ENCODE data around the gene SAE1. TPM values are rescaled to one million over a fixed set of nuclear protein-coding genes. Genes with fewer than 3 reads are reported as not detected.

Gene SAE1
- total and polyA plus RNA-seq, 12 donors = 11.9 to 60.2 (median 45.5) TPM

DNA sequence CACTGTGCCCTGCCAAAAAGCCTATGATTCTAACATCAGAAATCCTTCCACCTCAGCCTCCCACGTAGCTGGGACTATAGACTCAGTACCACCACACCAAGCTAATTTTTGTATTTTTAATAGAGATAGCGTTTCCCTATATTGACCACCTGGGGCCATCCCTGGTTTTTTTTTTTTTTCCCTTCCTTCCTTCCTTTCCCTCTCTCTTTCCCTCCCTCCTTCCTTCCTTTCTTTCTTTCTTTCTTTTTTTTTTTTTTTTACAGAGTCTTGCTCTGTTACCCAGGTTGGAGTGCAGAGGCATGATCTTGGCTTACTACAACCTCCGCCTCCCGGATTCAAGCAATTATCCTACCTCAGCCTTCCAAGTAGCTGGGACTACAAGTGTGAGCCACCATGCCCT, 1.1 kb upstream of the SAE1 start:
- no peak overlapping the region for H3K4me3 ChIP-seq
- no peaks in the 10 kb centered on the region for H3K27me3 ChIP-seq
- intact Hi-C loops (cut with DNase I) = loop anchor here in 7 of 10 donors (5.0 to 10.0 kb wide), 3 partner anchors 92 to 117 kb away; no protein-coding TSS in a partner anchor
- no peak overlapping the region for H3K27ac ChIP-seq
- 94 to 97% methylated on average over 4 of the region's 4 CpGs for WGBS, 2 donors
- H3K36me3 ChIP-seq = peaks cover 0 to 12% (median 0%) of the 10 kb centered on the region in 9 donors
- H3K9me3 ChIP-seq = peaks cover 0 to 4% (median 0%) of the 10 kb centered on the region in 11 donors
- no peak for DNase-seq
- no peak for ATAC-seq
- TF ChIP-seq, protein P1, sequence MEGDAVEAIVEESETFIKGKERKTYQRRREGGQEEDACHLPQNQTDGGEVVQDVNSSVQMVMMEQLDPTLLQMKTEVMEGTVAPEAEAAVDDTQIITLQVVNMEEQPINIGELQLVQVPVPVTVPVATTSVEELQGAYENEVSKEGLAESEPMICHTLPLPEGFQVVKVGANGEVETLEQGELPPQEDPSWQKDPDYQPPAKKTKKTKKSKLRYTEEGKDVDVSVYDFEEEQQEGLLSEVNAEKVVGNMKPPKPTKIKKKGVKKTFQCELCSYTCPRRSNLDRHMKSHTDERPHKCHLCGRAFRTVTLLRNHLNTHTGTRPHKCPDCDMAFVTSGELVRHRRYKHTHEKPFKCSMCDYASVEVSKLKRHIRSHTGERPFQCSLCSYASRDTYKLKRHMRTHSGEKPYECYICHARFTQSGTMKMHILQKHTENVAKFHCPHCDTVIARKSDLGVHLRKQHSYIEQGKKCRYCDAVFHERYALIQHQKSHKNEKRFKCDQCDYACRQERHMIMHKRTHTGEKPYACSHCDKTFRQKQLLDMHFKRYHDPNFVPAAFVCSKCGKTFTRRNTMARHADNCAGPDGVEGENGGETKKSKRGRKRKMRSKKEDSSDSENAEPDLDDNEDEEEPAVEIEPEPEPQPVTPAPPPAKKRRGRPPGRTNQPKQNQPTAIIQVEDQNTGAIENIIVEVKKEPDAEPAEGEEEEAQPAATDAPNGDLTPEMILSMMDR (IDR thresholded peaks at IDR 0.05) = no peak
- peaks cover 0 to 41% (median 24%) of the 10 kb centered on the region in 9 donors for H3K4me1 ChIP-seq

DNA sequence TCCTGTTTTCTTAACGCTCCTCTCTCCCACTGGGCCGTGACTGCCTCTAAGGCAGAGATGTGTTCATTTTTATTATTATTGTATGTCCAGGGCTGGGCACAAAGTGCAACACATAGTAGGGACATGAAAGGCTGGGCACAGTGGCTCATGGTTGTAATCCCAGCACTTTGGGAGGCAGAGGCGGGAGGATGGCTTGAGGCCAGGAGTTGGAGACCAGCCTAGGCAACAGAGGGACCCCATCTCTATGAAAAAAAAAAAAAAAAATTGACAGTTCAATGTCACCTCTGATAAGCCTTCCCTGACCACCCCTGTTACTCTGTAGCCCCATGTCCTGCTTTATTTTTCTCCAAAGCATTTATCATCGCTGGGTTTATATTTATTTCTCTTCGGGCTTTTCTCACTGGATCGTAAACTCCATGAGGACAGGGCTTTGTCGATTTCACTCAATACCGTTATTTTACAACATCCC, 481 bp upstream of the SAE1 start:
- peaks cover 0 to 12% (median 0%) of the 10 kb centered on the region in 9 donors for H3K36me3 ChIP-seq
- H3K4me1 ChIP-seq = peaks cover 0 to 46% (median 30%) of the 10 kb centered on the region in 9 donors
- peak overlapping the region in 9 of 10 donors; percentile 61 to 86 (median 72) for H3K4me3 ChIP-seq
- TF ChIP-seq, protein P1 (IDR thresholded peaks at IDR 0.05) = no peak
- peak overlapping the region in 6 of 10 donors; percentile 90 to 94 (median 91) for H3K27ac ChIP-seq
- intact Hi-C loops (cut with DNase I) = loop anchor here in 2 of 10 donors (2.0 to 5.0 kb wide), 2 partner anchors 51 to 93 kb away; no protein-coding TSS in a partner anchor
- no peak for DNase-seq
- H3K27me3 ChIP-seq = no peaks in the 10 kb centered on the region
- ATAC-seq = peak in 1 of 8 donors; percentile 16
- 75 to 76% methylated on average over 8 of the region's 8 CpGs for WGBS, 2 donors
- H3K9me3 ChIP-seq = peaks cover 0 to 4% (median 0%) of the 10 kb centered on the region in 11 donors

DNA sequence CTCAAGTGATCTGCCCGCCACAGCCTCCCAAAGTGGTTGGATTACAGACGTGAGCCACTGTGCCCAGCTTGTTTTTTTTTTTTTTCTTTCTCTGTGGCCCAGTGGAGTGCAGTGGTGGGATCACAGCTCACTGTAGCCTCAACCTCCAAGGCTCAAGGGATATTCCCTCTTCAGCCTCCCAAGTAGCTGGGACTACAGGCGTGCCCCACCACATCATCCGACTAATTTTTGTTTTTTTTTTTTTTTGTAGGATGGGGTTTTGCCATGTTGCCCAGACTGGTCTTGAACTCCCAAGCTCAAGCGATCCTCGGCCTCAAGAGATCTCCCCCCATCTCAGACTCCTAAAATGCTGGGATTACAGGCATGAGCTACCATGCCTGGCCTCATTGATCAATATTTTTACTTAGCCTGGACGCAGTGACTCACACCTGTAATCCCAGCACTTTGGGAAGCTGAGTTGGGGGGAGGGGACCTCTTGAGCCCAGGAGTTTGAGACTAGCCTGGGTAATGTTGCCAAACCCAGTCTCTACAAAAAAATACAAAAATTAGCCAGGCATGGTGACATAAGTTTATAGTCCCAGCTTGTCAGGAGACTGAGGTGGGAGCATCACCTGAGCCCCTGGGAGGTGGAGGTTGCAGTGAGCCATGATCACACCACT, 1.7 kb downstream of the SAE1 start:
- Histone ChIP-seq H3K4me1 (peaks cover 0 to 51% (median 33%) of the 10 kb centered on the region in 9 donors), H3K27me3 (no peaks in the 10 kb centered on the region), H3K9me3 (peaks cover 0 to 4% (median 0%) of the 10 kb centered on the region in 11 donors), H3K4me3 (peak overlapping the region in 3 of 10 donors; percentile 61 to 86 (median 72)), H3K36me3 (peaks cover 0 to 12% (median 0%) of the 10 kb centered on the region in 9 donors), H3K27ac (no peak overlapping the region)
- TF ChIP-seq, protein P1 (IDR thresholded peaks at IDR 0.05) = no peak
- DNase-seq = no peak
- no peak for ATAC-seq
- WGBS, 2 donors = 91 to 92% methylated on average over 7 of the region's 7 CpGs
- intact Hi-C loops (cut with DNase I) = loop anchor here in 1 of 10 donors (5.0 kb wide), 1 partner anchor 95 kb away; no protein-coding TSS in a partner anchor

DNA sequence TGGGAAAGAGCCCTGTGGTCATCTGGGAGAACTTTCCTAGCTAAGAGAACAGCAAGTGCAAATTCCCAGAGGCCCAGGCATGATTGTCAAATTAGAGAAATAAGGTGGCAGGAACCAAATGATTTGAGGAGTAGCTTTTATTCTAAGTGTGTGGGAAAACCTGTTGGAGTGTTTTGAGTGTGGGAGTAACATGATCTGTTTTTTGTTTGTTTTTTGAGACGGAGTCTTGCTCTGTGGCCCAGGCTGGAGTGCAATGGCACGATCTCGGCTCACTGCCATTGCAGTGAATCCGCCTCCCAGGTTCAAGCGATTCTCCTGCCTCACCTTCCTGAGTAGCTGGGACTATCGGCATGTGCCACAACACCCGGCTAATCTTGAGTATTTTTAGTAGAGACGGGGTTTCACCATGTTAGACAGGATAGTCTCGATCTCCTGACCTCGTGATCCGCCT, 2.4 kb downstream of the SAE1 start:
- TF ChIP-seq, protein P1 (IDR thresholded peaks at IDR 0.05) = no peak
- H3K27ac ChIP-seq = no peak overlapping the region
- no peaks in the 10 kb centered on the region for H3K27me3 ChIP-seq
- intact Hi-C loops (cut with DNase I) = loop anchor here in 1 of 10 donors (5.0 kb wide), 1 partner anchor 96 kb away; no protein-coding TSS in a partner anchor
- 71 to 74% methylated on average over 11 of the region's 11 CpGs for WGBS, 2 donors
- ATAC-seq (no peak), DNase-seq (no peak)
- peaks cover 0 to 4% (median 0%) of the 10 kb centered on the region in 11 donors for H3K9me3 ChIP-seq
- peaks cover 0 to 51% (median 33%) of the 10 kb centered on the region in 9 donors for H3K4me1 ChIP-seq
- H3K36me3 ChIP-seq = peaks cover 0 to 17% (median 0%) of the 10 kb centered on the region in 9 donors
- no peak overlapping the region for H3K4me3 ChIP-seq

Measured in heart right ventricle (tissue), 16 donors.